ENCODE data around the gene MSI2.

MSI2 gene

DNA sequence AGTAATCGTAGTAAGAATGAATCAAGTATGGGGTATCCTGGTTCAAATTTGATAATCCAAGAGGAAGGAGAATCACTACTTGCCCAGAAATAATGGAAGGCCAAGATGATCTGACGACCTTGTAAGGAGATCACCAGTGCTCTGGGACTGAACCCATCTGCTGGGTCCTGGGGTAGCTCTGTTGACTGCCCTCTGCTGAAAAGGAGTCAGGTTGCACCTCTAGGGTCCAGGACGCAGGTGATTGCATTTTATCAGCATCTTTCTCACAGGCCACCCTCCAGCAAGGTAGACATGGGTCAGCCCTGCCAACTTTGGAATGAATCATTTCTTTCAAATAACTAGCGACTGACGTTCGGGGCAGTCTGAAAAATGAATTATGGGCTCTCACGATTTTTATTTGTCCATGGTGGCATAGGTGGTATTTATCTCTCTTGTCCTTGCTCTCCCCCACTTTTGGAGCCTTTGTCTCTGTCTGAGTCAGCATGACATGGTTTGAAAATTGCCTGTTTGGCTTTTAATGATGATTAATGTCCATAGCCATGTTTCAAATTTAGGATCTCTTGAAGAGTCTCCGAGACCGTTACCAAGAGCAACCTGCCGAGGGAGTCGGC, 163.7 kb downstream of the MSI2 start:
- Histone ChIP-seq H3K9ac (ENCODE audit: insufficient read length, low read depth) (no peak overlapping the region), H3K36me3 (ENCODE audit: insufficient read depth, insufficient read length, low read length) (no peaks in the 10 kb centered on the region), H3K4me1 (ENCODE audit: insufficient read depth, insufficient read length) (no peaks in the 10 kb centered on the region), H3K4me3 (ENCODE audit: insufficient read length, low read depth) (no peak overlapping the region), H3K27me3 (ENCODE audit: insufficient read depth, insufficient read length) (no peaks in the 10 kb centered on the region), H3K9me3 (ENCODE audit: insufficient read depth, low read length) (peaks cover 13% of the 10 kb centered on the region; the same call in 1 of the 2 replicates)
- TF ChIP-seq YY1 (IDR thresholded peaks at IDR 0.05; ENCODE audit: insufficient read depth, insufficient read length) (no peak), SUZ12 (IDR thresholded peaks at IDR 0.05; ENCODE audit: extremely low read depth, insufficient read depth, insufficient read length) (no peak), ZNF274 (IDR thresholded peaks at IDR 0.05; ENCODE audit: low read depth, low read length) (no peak)
- no peak for DNase-seq (ENCODE audit: low read depth, low spot score)

DNA sequence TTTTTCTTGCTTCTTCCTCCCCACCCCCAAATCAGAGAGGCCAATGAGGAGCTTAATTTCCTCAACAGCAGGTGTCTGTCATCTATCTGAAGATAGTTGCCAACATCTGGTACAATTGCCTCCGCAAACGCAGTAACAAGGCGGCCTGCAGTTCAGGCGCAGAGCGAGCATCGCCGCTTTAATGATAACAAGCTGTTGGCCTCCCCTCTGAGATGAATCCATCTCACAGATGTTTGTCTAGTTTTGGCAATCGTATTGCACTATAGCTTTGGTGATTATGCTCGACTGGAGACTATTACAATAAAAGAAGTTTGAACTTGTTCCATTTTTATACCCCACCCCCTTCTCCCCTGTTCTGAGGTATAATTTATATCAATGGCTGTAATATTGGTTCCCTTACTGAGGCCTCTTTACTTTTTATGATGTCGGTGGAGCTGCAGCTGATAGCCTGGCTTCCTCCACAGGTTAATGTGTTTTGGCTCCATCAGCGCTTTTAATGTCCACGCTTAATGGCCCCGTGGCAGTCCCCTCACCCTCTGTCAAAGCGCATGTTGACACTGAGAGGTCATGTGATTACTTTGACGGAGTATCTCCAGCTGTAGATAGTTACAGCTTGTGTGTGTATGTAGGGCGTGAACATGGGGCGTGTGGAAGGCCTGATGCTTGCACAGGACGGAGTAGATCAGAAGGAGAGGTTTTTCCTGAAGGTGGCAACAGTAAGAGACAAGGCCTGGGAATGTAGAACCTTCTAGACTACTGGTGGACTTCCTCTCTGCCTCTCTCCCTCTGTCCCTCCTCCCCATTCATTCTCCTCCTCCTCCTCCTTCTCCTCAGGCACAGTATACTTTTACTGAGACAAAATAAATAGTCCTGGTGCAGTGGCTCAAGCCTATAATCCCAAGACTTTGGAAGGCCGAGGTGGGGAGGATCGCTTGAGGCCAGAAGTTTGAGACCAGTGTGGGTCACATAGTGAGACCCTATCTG, 164.7 kb downstream of the MSI2 start:
- H3K36me3 ChIP-seq (ENCODE audit: insufficient read depth, insufficient read length, low read length): no peaks in the 10 kb centered on the region
- H3K9ac ChIP-seq (ENCODE audit: insufficient read length, low read depth): no peak overlapping the region
- no peaks in the 10 kb centered on the region for H3K27me3 ChIP-seq (ENCODE audit: insufficient read depth, insufficient read length)
- peaks cover 13% of the 10 kb centered on the region; the same call in 1 of the 2 replicates for H3K9me3 ChIP-seq (ENCODE audit: insufficient read depth, low read length)
- H3K4me3 ChIP-seq (ENCODE audit: insufficient read length, low read depth): no peak overlapping the region
- DNase-seq (ENCODE audit: low read depth, low spot score): no peak
- TF ChIP-seq ZNF274 (IDR thresholded peaks at IDR 0.05; ENCODE audit: low read depth, low read length): no peak
- no peak for TF ChIP-seq SUZ12 (IDR thresholded peaks at IDR 0.05; ENCODE audit: extremely low read depth, insufficient read depth, insufficient read length)
- H3K4me1 ChIP-seq (ENCODE audit: insufficient read depth, insufficient read length): no peaks in the 10 kb centered on the region

DNA sequence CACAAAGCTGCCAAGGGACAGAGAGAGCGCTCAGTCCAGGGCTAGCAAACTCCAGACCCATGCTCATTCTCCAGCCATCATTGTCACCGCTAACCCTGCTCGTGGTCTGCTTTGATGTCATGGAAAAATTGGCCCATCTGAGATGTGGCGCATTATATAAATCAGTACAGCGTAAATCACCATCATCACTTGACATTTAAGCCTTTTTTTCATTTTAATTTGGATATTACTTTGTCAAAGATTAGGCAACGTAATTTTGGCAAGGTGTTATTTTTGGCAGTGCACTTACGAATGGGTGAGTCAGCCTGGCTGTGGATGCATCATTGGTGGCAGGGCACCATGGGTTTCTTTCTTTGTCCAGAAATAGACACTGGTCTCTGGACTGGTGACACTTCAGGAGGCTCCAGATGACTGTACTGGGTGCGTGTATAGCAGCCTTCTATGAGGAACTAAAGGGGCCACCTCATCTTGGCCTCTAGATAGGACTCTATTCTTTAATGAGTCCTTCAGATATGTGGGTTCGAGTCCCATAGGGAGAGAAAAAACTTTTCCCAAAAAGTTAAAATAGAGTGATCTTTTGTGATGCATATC, 166.3 kb downstream of the MSI2 start:
- H3K4me3 ChIP-seq (ENCODE audit: insufficient read length, low read depth): no peak overlapping the region
- TF ChIP-seq YY1 (IDR thresholded peaks at IDR 0.05; ENCODE audit: insufficient read depth, insufficient read length) (no peak), SUZ12 (IDR thresholded peaks at IDR 0.05; ENCODE audit: extremely low read depth, insufficient read depth, insufficient read length) (no peak), ZNF274 (IDR thresholded peaks at IDR 0.05; ENCODE audit: low read depth, low read length) (no peak)
- H3K9ac ChIP-seq (ENCODE audit: insufficient read length, low read depth): no peak overlapping the region
- H3K4me1 ChIP-seq (ENCODE audit: insufficient read depth, insufficient read length): no peaks in the 10 kb centered on the region
- no peaks in the 10 kb centered on the region for H3K27me3 ChIP-seq (ENCODE audit: insufficient read depth, insufficient read length)
- H3K9me3 ChIP-seq (ENCODE audit: insufficient read depth, low read length): peaks cover 13% of the 10 kb centered on the region; the same call in 1 of the 2 replicates
- no peak for DNase-seq (ENCODE audit: low read depth, low spot score)
- H3K36me3 ChIP-seq (ENCODE audit: insufficient read depth, insufficient read length, low read length): no peaks in the 10 kb centered on the region

DNA sequence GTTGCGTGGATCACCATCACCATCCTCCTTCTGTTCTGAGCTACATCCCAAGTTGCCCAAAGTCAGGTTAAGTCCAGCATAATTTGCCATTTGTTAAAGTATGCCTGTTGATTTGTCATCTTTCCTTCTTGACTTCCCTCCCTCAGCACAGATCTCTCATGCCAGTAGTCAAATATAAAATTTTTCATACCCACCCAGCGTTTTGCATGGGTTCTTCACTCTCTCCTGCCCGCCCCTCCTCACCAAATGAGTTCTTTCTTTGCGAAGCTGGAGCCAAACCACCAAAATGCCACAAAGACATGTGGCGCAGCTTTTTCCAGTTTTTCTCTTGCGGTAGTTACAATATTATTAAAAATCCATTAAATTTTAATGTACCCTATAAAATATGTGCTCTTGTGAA, 167.2 kb downstream of the MSI2 start:
- DNase-seq (ENCODE audit: low read depth, low spot score): no peak
- Histone ChIP-seq H3K4me3 (ENCODE audit: insufficient read length, low read depth) (no peak overlapping the region), H3K36me3 (ENCODE audit: insufficient read depth, insufficient read length, low read length) (no peaks in the 10 kb centered on the region), H3K9me3 (ENCODE audit: insufficient read depth, low read length) (peaks cover 13% of the 10 kb centered on the region; the same call in 1 of the 2 replicates), H3K9ac (ENCODE audit: insufficient read length, low read depth) (no peak overlapping the region), H3K4me1 (ENCODE audit: insufficient read depth, insufficient read length) (no peaks in the 10 kb centered on the region), H3K27me3 (ENCODE audit: insufficient read depth, insufficient read length) (no peaks in the 10 kb centered on the region)
- TF ChIP-seq YY1 (IDR thresholded peaks at IDR 0.05; ENCODE audit: insufficient read depth, insufficient read length) (no peak), SUZ12 (IDR thresholded peaks at IDR 0.05; ENCODE audit: extremely low read depth, insufficient read depth, insufficient read length) (no peak), ZNF274 (IDR thresholded peaks at IDR 0.05; ENCODE audit: low read depth, low read length) (no peak)

DNA sequence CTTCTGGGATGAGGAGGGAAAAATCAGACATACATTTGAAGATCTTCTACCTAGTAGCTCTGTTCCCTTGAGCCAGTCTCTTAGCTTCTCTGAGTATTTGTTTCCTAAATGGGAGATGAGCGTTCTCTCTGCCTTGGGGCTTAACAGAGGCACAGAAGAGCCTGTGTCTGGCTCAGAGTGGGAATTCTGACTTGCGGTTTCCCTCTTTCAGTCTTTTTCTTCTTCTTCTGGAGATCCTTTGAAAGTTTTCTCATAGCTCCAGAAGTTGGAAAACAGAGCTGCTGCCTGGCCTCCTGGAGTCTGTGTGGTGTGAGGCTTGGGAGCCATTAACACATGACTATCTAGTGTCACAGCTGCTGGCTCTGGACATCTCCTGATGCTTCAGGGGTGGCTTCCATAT, 167.9 kb downstream of the MSI2 start:
- Histone ChIP-seq H3K36me3 (ENCODE audit: insufficient read depth, insufficient read length, low read length) (no peaks in the 10 kb centered on the region), H3K4me1 (ENCODE audit: insufficient read depth, insufficient read length) (no peaks in the 10 kb centered on the region), H3K4me3 (ENCODE audit: insufficient read length, low read depth) (no peak overlapping the region), H3K27me3 (ENCODE audit: insufficient read depth, insufficient read length) (no peaks in the 10 kb centered on the region), H3K9me3 (ENCODE audit: insufficient read depth, low read length) (peaks cover 13% of the 10 kb centered on the region; the same call in 1 of the 2 replicates), H3K9ac (ENCODE audit: insufficient read length, low read depth) (no peak overlapping the region)
- TF ChIP-seq SUZ12 (IDR thresholded peaks at IDR 0.05; ENCODE audit: extremely low read depth, insufficient read depth, insufficient read length) (no peak), ZNF274 (IDR thresholded peaks at IDR 0.05; ENCODE audit: low read depth, low read length) (no peak), YY1 (IDR thresholded peaks at IDR 0.05; ENCODE audit: insufficient read depth, insufficient read length) (no peak)
- DNase-seq (ENCODE audit: low read depth, low spot score): no peak

DNA sequence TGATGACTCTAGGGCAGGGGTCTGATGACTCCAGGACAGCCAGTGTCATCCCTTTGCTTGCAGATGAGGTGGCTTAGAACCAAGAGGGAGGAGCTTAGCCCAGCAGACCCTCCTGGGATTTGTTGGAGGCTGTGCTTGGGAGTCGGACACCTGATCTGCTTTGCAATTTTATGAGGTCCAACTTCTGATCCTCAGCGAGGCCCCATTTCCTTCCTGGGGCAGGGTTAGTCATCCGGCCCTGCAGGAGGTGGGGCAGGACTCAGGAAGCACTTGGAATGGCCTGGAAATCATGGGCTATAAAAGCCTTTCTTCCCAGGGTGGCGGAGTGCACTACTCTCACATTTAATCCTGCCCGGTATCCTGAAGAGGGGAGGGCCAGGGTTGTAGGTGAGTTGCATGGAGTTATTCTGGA, 168.5 kb downstream of the MSI2 start:
- Histone ChIP-seq H3K36me3 (ENCODE audit: insufficient read depth, insufficient read length, low read length) (no peaks in the 10 kb centered on the region), H3K4me3 (ENCODE audit: insufficient read length, low read depth) (no peak overlapping the region), H3K9ac (ENCODE audit: insufficient read length, low read depth) (no peak overlapping the region), H3K4me1 (ENCODE audit: insufficient read depth, insufficient read length) (no peaks in the 10 kb centered on the region), H3K27me3 (ENCODE audit: insufficient read depth, insufficient read length) (no peaks in the 10 kb centered on the region), H3K9me3 (ENCODE audit: insufficient read depth, low read length) (peaks cover 13% of the 10 kb centered on the region; the same call in 1 of the 2 replicates)
- TF ChIP-seq SUZ12 (IDR thresholded peaks at IDR 0.05; ENCODE audit: extremely low read depth, insufficient read depth, insufficient read length) (no peak), ZNF274 (IDR thresholded peaks at IDR 0.05; ENCODE audit: low read depth, low read length) (no peak), YY1 (IDR thresholded peaks at IDR 0.05; ENCODE audit: insufficient read depth, insufficient read length) (no peak)
- DNase-seq (ENCODE audit: low read depth, low spot score): no peak

DNA sequence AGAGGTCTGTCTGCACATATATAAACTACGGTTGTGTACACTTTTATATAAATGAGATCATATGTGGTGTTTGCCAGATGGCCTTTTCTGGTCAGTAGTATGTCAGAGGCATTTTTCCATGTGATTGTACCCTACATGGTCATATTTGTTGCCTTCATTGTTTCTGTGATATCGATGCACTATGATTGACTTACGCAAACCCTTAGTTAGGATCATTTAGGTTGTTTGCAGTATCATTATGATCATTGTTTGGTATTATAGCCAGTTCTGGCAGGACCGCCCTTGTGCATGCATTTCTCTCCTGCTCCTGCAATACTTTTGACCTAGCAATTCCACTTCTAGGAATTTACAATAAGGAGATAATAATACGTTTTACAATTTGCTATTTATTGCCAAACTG, 169.1 kb downstream of the MSI2 start:
- no peaks in the 10 kb centered on the region for H3K36me3 ChIP-seq (ENCODE audit: insufficient read depth, insufficient read length, low read length)
- peaks cover 13% of the 10 kb centered on the region; the same call in 1 of the 2 replicates for H3K9me3 ChIP-seq (ENCODE audit: insufficient read depth, low read length)
- H3K9ac ChIP-seq (ENCODE audit: insufficient read length, low read depth): no peak overlapping the region
- H3K27me3 ChIP-seq (ENCODE audit: insufficient read depth, insufficient read length): no peaks in the 10 kb centered on the region
- DNase-seq (ENCODE audit: low read depth, low spot score): no peak
- no peak overlapping the region for H3K4me3 ChIP-seq (ENCODE audit: insufficient read length, low read depth)
- H3K4me1 ChIP-seq (ENCODE audit: insufficient read depth, insufficient read length): no peaks in the 10 kb centered on the region
- no peak for TF ChIP-seq YY1 (IDR thresholded peaks at IDR 0.05; ENCODE audit: insufficient read depth, insufficient read length)
- TF ChIP-seq ZNF274 (IDR thresholded peaks at IDR 0.05; ENCODE audit: low read depth, low read length): no peak
- no peak for TF ChIP-seq SUZ12 (IDR thresholded peaks at IDR 0.05; ENCODE audit: extremely low read depth, insufficient read depth, insufficient read length)
